ENCODE measurements around the gene WNK4. TPM values are rescaled to one million over a fixed set of nuclear protein-coding genes. Genes with fewer than 3 reads are reported as not detected.

WNK4 gene
- total RNA-seq, 1 donor from 2014 or later = 2.7 TPM

DNA sequence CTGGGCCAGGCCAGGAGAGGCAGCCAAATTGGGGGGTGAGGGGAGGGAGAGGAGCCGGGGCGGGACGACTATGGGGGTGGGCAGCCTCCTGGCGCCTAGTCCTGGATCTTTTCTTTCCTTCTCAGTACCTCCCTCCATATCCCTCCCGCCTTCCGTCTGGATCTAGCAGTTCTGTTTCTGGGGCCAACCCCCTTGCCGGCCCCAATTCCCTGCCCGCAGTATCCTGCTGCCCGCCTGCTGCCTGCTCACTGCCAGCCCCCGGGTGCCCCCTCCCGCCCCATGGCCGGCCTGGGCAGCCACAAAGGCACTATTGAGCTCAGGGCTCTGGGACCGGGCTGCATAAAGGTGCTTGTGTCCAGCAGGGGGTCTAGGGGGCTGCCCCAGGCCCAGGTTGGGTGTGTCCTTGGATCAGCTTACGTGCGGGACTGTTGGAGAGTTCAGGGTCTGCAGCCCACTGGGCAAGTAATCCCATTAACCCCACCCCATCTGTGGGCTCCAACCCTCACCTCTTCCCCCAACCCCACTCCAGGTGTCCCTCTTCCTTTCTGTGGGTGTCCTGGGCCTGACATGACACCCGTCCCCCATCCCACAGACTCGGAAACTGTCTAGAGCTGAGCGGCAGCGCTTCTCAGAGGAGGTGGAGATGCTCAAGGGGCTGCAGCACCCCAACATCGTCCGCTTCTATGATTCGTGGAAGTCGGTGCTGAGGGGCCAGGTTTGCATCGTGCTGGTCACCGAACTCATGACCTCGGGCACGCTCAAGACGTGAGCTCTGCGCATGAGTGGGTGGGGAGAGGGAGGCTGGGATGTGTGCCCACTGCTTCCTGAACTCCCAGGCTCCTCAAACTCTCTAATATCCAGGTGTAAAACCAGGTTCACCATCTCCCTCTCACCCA, 2.0 kb downstream of the WNK4 start:
- H3K4me1 Mint-ChIP-seq (ENCODE audit: unreplicated experiment) = peaks cover 6% of the 10 kb centered on the region
- H3K27ac Mint-ChIP-seq = no peak overlapping the region
- peak overlapping the region; percentile 62 for H3K4me3 Mint-ChIP-seq
- H3K36me3 Mint-ChIP-seq = peaks cover 6% of the 10 kb centered on the region
- H3K9me3 Mint-ChIP-seq = no peaks in the 10 kb centered on the region
- peaks cover 47% of the 10 kb centered on the region for H3K27me3 Mint-ChIP-seq
- DNase-seq (ENCODE audit: extremely low spot score, unreplicated experiment) = no peak
- TF ChIP-seq, protein P1, sequence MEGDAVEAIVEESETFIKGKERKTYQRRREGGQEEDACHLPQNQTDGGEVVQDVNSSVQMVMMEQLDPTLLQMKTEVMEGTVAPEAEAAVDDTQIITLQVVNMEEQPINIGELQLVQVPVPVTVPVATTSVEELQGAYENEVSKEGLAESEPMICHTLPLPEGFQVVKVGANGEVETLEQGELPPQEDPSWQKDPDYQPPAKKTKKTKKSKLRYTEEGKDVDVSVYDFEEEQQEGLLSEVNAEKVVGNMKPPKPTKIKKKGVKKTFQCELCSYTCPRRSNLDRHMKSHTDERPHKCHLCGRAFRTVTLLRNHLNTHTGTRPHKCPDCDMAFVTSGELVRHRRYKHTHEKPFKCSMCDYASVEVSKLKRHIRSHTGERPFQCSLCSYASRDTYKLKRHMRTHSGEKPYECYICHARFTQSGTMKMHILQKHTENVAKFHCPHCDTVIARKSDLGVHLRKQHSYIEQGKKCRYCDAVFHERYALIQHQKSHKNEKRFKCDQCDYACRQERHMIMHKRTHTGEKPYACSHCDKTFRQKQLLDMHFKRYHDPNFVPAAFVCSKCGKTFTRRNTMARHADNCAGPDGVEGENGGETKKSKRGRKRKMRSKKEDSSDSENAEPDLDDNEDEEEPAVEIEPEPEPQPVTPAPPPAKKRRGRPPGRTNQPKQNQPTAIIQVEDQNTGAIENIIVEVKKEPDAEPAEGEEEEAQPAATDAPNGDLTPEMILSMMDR (conservative IDR thresholded peaks at IDR 0.05) = no peak

DNA sequence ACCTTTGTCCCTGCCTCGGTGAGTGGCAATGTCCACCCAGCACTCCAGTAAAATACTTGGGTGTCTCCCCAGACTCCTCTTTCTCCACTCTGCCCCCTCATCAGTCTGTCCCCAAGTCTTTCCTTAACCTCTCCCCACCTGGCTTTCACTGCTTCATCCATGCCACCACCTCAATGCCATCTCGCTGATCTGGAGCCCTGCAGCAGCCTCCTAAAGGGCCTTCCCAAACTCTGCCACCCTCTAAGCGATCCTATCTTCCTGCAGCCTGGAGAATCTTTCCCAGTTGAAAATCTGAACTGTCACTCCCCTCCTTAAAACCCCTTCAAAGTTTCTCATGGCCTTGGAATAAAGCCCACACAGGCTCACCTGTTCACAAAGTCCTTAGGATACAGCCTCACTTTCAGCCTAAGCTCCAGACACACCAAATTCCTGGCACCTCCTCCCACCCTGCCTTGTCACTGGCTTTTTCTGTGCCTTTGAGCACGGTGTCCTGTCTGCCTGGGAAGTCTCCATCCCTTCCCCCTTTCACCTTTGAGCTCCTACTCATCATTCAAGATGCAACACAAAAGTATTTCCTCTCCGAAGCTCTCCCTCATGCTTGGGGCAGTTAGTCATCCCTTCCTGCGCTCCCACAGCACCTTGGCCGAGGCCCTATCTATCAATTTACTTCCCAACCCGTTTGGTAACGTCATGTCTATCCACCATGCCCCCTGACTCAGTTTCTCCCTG, 2.8 kb downstream of the WNK4 start:
- TF ChIP-seq, protein P1 (conservative IDR thresholded peaks at IDR 0.05) = no peak
- Mint-ChIP-seq H3K9me3 (no peaks in the 10 kb centered on the region), H3K4me1 (ENCODE audit: unreplicated experiment) (peaks cover 6% of the 10 kb centered on the region), H3K36me3 (peaks cover 6% of the 10 kb centered on the region), H3K27me3 (peaks cover 54% of the 10 kb centered on the region), H3K27ac (no peak overlapping the region), H3K4me3 (peak overlapping the region; percentile 62)
- DNase-seq (ENCODE audit: extremely low spot score, unreplicated experiment) = no peak

DNA sequence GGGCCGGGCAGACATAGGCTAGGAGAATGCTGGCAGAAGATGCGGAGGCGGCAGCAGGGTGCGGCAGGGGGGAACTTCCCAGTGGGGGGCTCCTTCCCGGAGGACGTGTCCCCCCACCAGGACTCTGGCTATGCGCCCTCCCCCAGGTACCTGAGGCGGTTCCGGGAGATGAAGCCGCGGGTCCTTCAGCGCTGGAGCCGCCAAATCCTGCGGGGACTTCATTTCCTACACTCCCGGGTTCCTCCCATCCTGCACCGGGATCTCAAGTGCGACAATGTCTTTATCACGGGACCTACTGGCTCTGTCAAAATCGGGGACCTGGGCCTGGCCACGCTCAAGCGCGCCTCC, 3.4 kb downstream of the WNK4 start:
- TF ChIP-seq, protein P1 (conservative IDR thresholded peaks at IDR 0.05) = no peak
- no peak for DNase-seq (ENCODE audit: extremely low spot score, unreplicated experiment)
- peaks cover 6% of the 10 kb centered on the region for H3K36me3 Mint-ChIP-seq
- no peak overlapping the region for H3K4me3 Mint-ChIP-seq
- peaks cover 55% of the 10 kb centered on the region for H3K27me3 Mint-ChIP-seq
- H3K27ac Mint-ChIP-seq = no peak overlapping the region
- H3K4me1 Mint-ChIP-seq (ENCODE audit: unreplicated experiment) = peaks cover 6% of the 10 kb centered on the region
- no peaks in the 10 kb centered on the region for H3K9me3 Mint-ChIP-seq

DNA sequence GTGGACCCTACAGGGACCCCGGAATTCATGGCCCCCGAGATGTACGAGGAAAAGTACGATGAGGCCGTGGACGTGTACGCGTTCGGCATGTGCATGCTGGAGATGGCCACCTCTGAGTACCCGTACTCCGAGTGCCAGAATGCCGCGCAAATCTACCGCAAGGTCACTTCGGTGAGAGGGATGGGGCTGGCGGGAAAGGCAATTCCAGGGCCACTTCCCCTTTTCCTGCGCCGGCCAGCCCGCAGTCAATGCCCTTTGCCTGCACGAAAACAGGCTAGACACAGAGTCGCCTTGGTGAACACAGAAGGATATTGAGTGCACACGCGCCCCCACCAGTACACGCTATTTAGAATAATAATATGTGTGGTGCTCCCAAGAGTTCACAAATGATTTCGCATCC, 4.0 kb downstream of the WNK4 start:
- Mint-ChIP-seq H3K27me3 (peaks cover 58% of the 10 kb centered on the region), H3K27ac (no peak overlapping the region), H3K4me3 (no peak overlapping the region), H3K9me3 (no peaks in the 10 kb centered on the region), H3K36me3 (peaks cover 6% of the 10 kb centered on the region), H3K4me1 (ENCODE audit: unreplicated experiment) (peaks cover 6% of the 10 kb centered on the region)
- no peak for DNase-seq (ENCODE audit: extremely low spot score, unreplicated experiment)
- TF ChIP-seq, protein P1 (conservative IDR thresholded peaks at IDR 0.05) = no peak

DNA sequence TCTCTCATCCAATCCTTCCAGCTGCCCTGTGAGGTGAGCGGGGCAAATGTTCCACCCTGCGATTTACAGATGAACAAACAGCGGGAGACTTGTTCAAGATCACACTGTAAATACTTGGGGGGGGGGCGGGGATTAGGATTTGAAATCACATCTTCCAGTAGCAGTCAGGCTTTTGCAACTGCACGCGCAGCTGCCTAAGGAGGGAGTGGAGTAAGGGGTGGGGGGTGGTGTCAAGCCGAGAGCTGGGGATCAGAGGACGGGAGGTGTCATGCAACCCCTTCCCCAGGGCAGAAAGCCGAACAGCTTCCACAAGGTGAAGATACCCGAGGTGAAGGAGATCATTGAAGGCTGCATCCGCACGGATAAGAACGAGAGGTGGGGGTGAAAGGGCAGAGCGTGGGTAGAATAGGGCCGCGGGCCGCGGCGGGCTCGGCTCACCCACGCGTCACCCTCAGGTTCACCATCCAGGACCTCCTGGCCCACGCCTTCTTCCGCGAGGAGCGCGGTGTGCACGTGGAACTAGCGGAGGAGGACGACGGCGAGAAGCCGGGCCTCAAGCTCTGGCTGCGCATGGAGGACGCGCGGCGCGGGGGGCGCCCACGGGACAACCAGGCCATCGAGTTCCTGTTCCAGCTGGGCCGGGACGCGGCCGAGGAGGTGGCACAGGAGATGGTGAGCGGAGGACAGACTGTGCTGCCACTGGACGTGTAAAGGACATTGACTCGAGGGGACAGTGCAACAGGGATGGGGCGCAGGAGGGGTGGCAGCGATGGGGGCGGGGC, 4.6 kb downstream of the WNK4 start:
- TF ChIP-seq, protein P1 (conservative IDR thresholded peaks at IDR 0.05) = no peak
- H3K27me3 Mint-ChIP-seq = peaks cover 55% of the 10 kb centered on the region
- peaks cover 6% of the 10 kb centered on the region for H3K36me3 Mint-ChIP-seq
- no peak for DNase-seq (ENCODE audit: extremely low spot score, unreplicated experiment)
- H3K27ac Mint-ChIP-seq = no peak overlapping the region
- peaks cover 6% of the 10 kb centered on the region for H3K4me1 Mint-ChIP-seq (ENCODE audit: unreplicated experiment)
- no peaks in the 10 kb centered on the region for H3K9me3 Mint-ChIP-seq
- H3K4me3 Mint-ChIP-seq = no peak overlapping the region
